ENCODE results near the gene MYL3.

DNA sequence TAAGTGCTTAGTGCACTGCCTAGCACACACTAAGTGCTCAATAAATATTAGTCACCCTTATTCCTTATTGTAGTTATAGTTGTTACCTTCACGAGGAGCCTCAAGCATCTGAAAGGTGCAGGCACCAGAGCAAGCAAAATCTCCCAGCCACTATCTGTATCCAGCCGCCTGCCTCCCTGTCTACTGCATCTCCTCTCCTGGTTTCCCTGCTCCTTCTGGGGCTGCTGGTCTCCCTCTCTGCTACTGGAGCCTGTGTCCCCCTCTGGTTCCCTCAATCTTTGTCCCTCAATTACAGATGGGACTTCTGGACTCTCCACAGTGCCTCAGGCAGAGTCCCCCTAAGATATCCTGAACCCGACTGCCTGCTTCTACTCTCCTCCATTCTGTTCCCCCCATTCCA lies 18.8 kb downstream of the MYL3 start:
- TF ChIP-seq RAD21 (IDR thresholded peaks at IDR 0.05; ENCODE audit: low read length) (no peak), BHLHE40 (IDR thresholded peaks at IDR 0.05; ENCODE audit: low read depth, low read length) (no peak), POLR2A (IDR thresholded peaks at IDR 0.05; ENCODE audit: low read depth, low read length) (no peak), MAFK (IDR thresholded peaks at IDR 0.05; ENCODE audit: low read depth, low read length) (no peak), CEBPB (IDR thresholded peaks at IDR 0.05; ENCODE audit: low read depth, low read length) (no peak), RCOR1 (IDR thresholded peaks at IDR 0.05; ENCODE audit: insufficient replicate concordance, low read length) (no peak)
- TF ChIP-seq, protein P1, sequence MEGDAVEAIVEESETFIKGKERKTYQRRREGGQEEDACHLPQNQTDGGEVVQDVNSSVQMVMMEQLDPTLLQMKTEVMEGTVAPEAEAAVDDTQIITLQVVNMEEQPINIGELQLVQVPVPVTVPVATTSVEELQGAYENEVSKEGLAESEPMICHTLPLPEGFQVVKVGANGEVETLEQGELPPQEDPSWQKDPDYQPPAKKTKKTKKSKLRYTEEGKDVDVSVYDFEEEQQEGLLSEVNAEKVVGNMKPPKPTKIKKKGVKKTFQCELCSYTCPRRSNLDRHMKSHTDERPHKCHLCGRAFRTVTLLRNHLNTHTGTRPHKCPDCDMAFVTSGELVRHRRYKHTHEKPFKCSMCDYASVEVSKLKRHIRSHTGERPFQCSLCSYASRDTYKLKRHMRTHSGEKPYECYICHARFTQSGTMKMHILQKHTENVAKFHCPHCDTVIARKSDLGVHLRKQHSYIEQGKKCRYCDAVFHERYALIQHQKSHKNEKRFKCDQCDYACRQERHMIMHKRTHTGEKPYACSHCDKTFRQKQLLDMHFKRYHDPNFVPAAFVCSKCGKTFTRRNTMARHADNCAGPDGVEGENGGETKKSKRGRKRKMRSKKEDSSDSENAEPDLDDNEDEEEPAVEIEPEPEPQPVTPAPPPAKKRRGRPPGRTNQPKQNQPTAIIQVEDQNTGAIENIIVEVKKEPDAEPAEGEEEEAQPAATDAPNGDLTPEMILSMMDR (conservative IDR thresholded peaks at IDR 0.05; ENCODE audit: low read depth, low read length), result no peak
- TF ChIP-seq, protein P2, sequence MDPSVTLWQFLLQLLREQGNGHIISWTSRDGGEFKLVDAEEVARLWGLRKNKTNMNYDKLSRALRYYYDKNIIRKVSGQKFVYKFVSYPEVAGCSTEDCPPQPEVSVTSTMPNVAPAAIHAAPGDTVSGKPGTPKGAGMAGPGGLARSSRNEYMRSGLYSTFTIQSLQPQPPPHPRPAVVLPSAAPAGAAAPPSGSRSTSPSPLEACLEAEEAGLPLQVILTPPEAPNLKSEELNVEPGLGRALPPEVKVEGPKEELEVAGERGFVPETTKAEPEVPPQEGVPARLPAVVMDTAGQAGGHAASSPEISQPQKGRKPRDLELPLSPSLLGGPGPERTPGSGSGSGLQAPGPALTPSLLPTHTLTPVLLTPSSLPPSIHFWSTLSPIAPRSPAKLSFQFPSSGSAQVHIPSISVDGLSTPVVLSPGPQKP (IDR thresholded peaks at IDR 0.05; ENCODE audit: borderline replicate concordance, low read depth, low read length), result no peak
